ENCODE data around the gene TMEM14A.

DNA sequence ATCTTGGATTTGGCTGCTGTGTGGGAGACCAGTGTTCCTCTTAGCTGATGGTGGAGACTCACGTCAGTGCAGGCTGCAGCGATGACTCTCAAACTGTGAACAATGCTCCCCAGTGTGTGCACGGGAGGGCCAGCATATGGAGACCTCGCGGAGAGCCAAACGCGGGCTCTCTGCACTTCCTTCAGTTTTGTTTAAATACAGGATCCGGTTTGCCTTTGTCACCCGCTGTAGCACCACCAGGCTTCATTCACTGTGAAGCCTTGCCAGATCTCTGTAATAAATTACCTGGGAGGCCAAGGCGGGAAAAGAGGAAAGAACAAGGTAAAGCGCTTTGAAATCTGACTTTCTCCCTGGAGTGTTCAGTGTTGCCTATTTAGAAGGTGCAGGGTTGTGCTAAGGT, 30.7 kb upstream of the TMEM14A start:
- TF ChIP-seq, protein P1, sequence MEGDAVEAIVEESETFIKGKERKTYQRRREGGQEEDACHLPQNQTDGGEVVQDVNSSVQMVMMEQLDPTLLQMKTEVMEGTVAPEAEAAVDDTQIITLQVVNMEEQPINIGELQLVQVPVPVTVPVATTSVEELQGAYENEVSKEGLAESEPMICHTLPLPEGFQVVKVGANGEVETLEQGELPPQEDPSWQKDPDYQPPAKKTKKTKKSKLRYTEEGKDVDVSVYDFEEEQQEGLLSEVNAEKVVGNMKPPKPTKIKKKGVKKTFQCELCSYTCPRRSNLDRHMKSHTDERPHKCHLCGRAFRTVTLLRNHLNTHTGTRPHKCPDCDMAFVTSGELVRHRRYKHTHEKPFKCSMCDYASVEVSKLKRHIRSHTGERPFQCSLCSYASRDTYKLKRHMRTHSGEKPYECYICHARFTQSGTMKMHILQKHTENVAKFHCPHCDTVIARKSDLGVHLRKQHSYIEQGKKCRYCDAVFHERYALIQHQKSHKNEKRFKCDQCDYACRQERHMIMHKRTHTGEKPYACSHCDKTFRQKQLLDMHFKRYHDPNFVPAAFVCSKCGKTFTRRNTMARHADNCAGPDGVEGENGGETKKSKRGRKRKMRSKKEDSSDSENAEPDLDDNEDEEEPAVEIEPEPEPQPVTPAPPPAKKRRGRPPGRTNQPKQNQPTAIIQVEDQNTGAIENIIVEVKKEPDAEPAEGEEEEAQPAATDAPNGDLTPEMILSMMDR (optimal IDR thresholded peaks at IDR 0.05 in 1 of 3, IDR thresholded peaks at IDR 0.05 in 1 of 3, conservative IDR thresholded peaks at IDR 0.05 in 1 of 3; ENCODE audit: extremely low read depth in 1 of 3, insufficient read depth in 2 of 3, low read length in 3 of 3), result no peak
- no peak for TF ChIP-seq EZH2 (IDR thresholded peaks at IDR 0.05; ENCODE audit: low read length)

All from keratinocyte (primary cell).